Measurements from ENCODE around the gene UFSP1. TPM values are rescaled to one million over a fixed set of nuclear protein-coding genes. Genes with fewer than 3 reads are reported as not detected.
"Not testable (repeated sequence)": the region's sequence is repeated elsewhere in the genome, so short reads cannot be mapped to it uniquely, and the experiment has no call there.

The UFSP1 gene
- total RNA-seq (10 to 100 TPM in 1 of 9 donors, 1 to 10 TPM in 8; 2.8 to 12.7 (median 5.2) TPM), polyA plus RNA-seq (1 to 10 TPM; 2.5 to 6.8 (median 6.5) TPM)
- long read RNA-seq, donor 1, partial matches to known transcripts: 0 of 1 reads
- long read RNA-seq, donor 1, other reads (novel, unspliced or antisense): 0 of 1 reads
- long read RNA-seq, donor 2, partial matches to known transcripts: 0 of 4 reads
- long read RNA-seq, donor 2, other reads (novel, unspliced or antisense): 0 of 4 reads
- long read RNA-seq, donor 3, partial matches to known transcripts: 0 of 2 reads
- long read RNA-seq, donor 3, other reads (novel, unspliced or antisense): 0 of 2 reads
- long read RNA-seq, donor 4, transcript UFSP1-201 (1 exons, 996 nt): major isoform, 5 of 5 reads
- long read RNA-seq, donor 4, partial matches to known transcripts: 0 of 5 reads
- long read RNA-seq, donor 4, other reads (novel, unspliced or antisense): 0 of 5 reads
- long read RNA-seq, donor 5, transcript UFSP1-201 (1 exons, 996 nt): major isoform, 6 of 6 reads
- long read RNA-seq, donor 5, partial matches to known transcripts: 0 of 6 reads
- long read RNA-seq, donor 5, other reads (novel, unspliced or antisense): 0 of 6 reads
- long read RNA-seq, donor 6, partial matches to known transcripts: 0 of 2 reads
- long read RNA-seq, donor 6, other reads (novel, unspliced or antisense): 0 of 2 reads
- long read RNA-seq, donor 7, partial matches to known transcripts: 0 of 3 reads
- long read RNA-seq, donor 7, other reads (novel, unspliced or antisense): 0 of 3 reads
- long read RNA-seq, donor 8, partial matches to known transcripts: 0 of 4 reads
- long read RNA-seq, donor 8, other reads (novel, unspliced or antisense): 0 of 4 reads
- long read RNA-seq, donor 9: 0 reads
- long read RNA-seq, donor 10: 0 reads

GRCh38 chr7:100888988-100889750, at the start of gene UFSP1:
UFSP1 (minus strand) TSS chr7:100889715; CDS start chr7:100889271, 444 bp downstream.
- no peaks in the 10 kb centered on the region for H3K9me3 ChIP-seq (replicated peaks in 1 of 3)
- no peak for TF ChIP-seq POLR2A (IDR thresholded peaks at IDR 0.05)
- TF ChIP-seq, protein P1, sequence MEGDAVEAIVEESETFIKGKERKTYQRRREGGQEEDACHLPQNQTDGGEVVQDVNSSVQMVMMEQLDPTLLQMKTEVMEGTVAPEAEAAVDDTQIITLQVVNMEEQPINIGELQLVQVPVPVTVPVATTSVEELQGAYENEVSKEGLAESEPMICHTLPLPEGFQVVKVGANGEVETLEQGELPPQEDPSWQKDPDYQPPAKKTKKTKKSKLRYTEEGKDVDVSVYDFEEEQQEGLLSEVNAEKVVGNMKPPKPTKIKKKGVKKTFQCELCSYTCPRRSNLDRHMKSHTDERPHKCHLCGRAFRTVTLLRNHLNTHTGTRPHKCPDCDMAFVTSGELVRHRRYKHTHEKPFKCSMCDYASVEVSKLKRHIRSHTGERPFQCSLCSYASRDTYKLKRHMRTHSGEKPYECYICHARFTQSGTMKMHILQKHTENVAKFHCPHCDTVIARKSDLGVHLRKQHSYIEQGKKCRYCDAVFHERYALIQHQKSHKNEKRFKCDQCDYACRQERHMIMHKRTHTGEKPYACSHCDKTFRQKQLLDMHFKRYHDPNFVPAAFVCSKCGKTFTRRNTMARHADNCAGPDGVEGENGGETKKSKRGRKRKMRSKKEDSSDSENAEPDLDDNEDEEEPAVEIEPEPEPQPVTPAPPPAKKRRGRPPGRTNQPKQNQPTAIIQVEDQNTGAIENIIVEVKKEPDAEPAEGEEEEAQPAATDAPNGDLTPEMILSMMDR (IDR thresholded peaks at IDR 0.05): peak in 3 of 6 experiments; percentile 6 to 33 (median 21)
- H3K4me1 ChIP-seq (replicated peaks in 1 of 2): peaks cover 16 to 35% of the 10 kb centered on the region in 2 donors
- peak within 1 kb of the TSS; percentile 15 to 65 (median 32) for H3K4me3 ChIP-seq
- 4 to 6% (median 4%) methylated on average over 13 to 71 of the region's 73 CpGs; no CpG with 5 or more reads in 1 of the 4 donors for WGBS, 4 donors
- peak within 1 kb of the TSS; percentile 74 to 94 (median 81) for H3K27ac ChIP-seq
- intact Hi-C loops (cut with DNase I): no loop called here
- H3K36me3 ChIP-seq (replicated peaks in 1 of 2): peaks cover 0 to 43% of the 10 kb centered on the region in 2 donors
- DNase-seq: peak in 3 of 7 donors; percentile 43 to 73 (median 67)
- no peaks in the 10 kb centered on the region for H3K27me3 ChIP-seq

GRCh38 chr7:100936167-100936566, 46.7 kb upstream of the UFSP1 start:
- H3K27me3 ChIP-seq; H3K9me3 ChIP-seq (replicated peaks in 1 of 3); DNase-seq; H3K36me3 ChIP-seq (replicated peaks in 1 of 2); intact Hi-C loops (cut with DNase I); H3K4me3 ChIP-seq; H3K4me1 ChIP-seq (replicated peaks in 1 of 2); H3K27ac ChIP-seq: not testable (repeated sequence)
- 75 to 87% (median 78%) methylated on average over 7 of the region's 7 CpGs for WGBS, 4 donors

- H3K27me3 ChIP-seq; intact Hi-C loops (cut with DNase I); H3K9me3 ChIP-seq (replicated peaks in 1 of 3); H3K27ac ChIP-seq; H3K4me3 ChIP-seq; DNase-seq; H3K36me3 ChIP-seq (replicated peaks in 1 of 2); H3K4me1 ChIP-seq (replicated peaks in 1 of 2): not testable (repeated sequence)
- 65 to 75% (median 70%) methylated on average over 2 of the region's 2 CpGs for WGBS, 4 donors
These were observed 45.9 kb upstream of the UFSP1 start for GRCh38 chr7:100935381-100935780.

- no peaks in the 10 kb centered on the region for H3K36me3 ChIP-seq (replicated peaks in 1 of 2)
- intact Hi-C loops (cut with DNase I): no loop called here
These were observed 44.2 kb upstream of the UFSP1 start for GRCh38 chr7:100933734-100934133.

More at GRCh38 chr7:100933734-100934133, 44.2 kb upstream of the UFSP1 start:
- H3K4me3 ChIP-seq: no peak overlapping the region
- H3K9me3 ChIP-seq (replicated peaks in 1 of 3): no peaks in the 10 kb centered on the region
- H3K4me1 ChIP-seq (replicated peaks in 1 of 2): no peaks in the 10 kb centered on the region
- TF ChIP-seq, protein P1 (IDR thresholded peaks at IDR 0.05): no peak
- TF ChIP-seq POLR2A (IDR thresholded peaks at IDR 0.05): no peak
- no peaks in the 10 kb centered on the region for H3K27me3 ChIP-seq
- WGBS, 4 donors: 25 to 56% (median 49%) methylated on average over 2 to 4 of the region's 4 CpGs
- DNase-seq: no peak
- H3K27ac ChIP-seq: no peak overlapping the region
